Measurements from ENCODE around the gene RTP2. TPM values are rescaled to one million over a fixed set of nuclear protein-coding genes. Genes with fewer than 3 reads are reported as not detected.
A peak's percentile ranks its signal among the peaks of the same experiment; 100 is the strongest.

RTP2 gene
- total RNA-seq, 1 experiment from 2014 or later: not detected

- no peaks in the 10 kb centered on the region for H3K9me3 ChIP-seq (ENCODE audit: control insufficient read depth in 1 of 2, insufficient read depth in 1 of 2, low read depth in 1 of 2, low read length in 2 of 2)
- ChIA-PET POLR2A (no interaction called here), RAD21 (ENCODE audit: low non-redundant PET in 1 of 2, low total read pairs in 2 of 2, uncharacterized antibody in 2 of 2, unreplicated experiment in 2 of 2) (no interaction called here), CTCF (no interaction called here)
- no peak overlapping the region for H2AFZ ChIP-seq (ENCODE audit: low read depth, low read length, poor library complexity, severe bottlenecking)
- no peak overlapping the region for H3K9ac ChIP-seq (ENCODE audit: low read length)
- DNase-seq (ENCODE audit: low read depth, low spot score) (no peak), ATAC-seq (no peak)
- H3K4me2 ChIP-seq (ENCODE audit: low read length): no peak overlapping the region
- H4K20me1 ChIP-seq (ENCODE audit: insufficient read depth): no peaks in the 10 kb centered on the region
- H3K4me3 ChIP-seq (replicated peaks in 1 of 2; ENCODE audit: low read depth in 1 of 2, low read length in 2 of 2): no peak overlapping the region
- H3K27me3 ChIP-seq (ENCODE audit: insufficient read depth, low read length): no peaks in the 10 kb centered on the region
- TF ChIP-seq REST (IDR thresholded peaks at IDR 0.05; ENCODE audit: low read depth) (no peak), ZFX (IDR thresholded peaks at IDR 0.05) (no peak), RAD21 (IDR thresholded peaks at IDR 0.05; ENCODE audit: low read depth) (no peak), ELF1 (IDR thresholded peaks at IDR 0.05; ENCODE audit: borderline replicate concordance, low read depth) (no peak), MAX (IDR thresholded peaks at IDR 0.05) (no peak)
- intact Hi-C loops (cut with micrococcal nuclease): no loop called here
- H3K27ac ChIP-seq (ENCODE audit: low read depth, low read length): no peak overlapping the region
- BruUV-seq (replicated peaks): no TSS peak
- peaks cover 5 to 41% of the 10 kb centered on the region in 2 experiments; a peak in 3 of 4 replicates for H3K36me3 ChIP-seq (ENCODE audit: control insufficient read depth in 1 of 2, insufficient read depth in 2 of 2, low read length in 2 of 2)
- no peaks in the 10 kb centered on the region for H3K9me2 ChIP-seq (ENCODE audit: insufficient read depth)
- H3K4me1 ChIP-seq (ENCODE audit: control insufficient read depth in 1 of 2, insufficient read depth in 2 of 2, low read length in 2 of 2): peaks cover 1 to 2% of the 10 kb centered on the region in 2 experiments; a peak in 2 of 4 replicates
- H3K79me2 ChIP-seq (ENCODE audit: insufficient read depth, low read length): no peaks in the 10 kb centered on the region
Measured at GRCh38 chr3:187725224-187725623, 22.9 kb upstream of the RTP2 start.

- CTCF ChIA-PET: interaction anchor here (1.3 kb wide), 1 partner anchor 18 kb away, joined by 3 read pairs; no protein-coding TSS in a partner anchor
- POLR2A ChIA-PET: no interaction called here
- H3K36me3 ChIP-seq (ENCODE audit: control insufficient read depth in 1 of 2, insufficient read depth in 2 of 2, low read length in 2 of 2): peaks cover 5 to 20% of the 10 kb centered on the region in 2 experiments; a peak in 3 of 4 replicates
Measured at GRCh38 chr3:187722206-187722612, 19.9 kb upstream of the RTP2 start.

More at GRCh38 chr3:187722206-187722612, 19.9 kb upstream of the RTP2 start:
- no peak overlapping the region for H3K9ac ChIP-seq (ENCODE audit: low read length)
- H3K9me3 ChIP-seq (ENCODE audit: control insufficient read depth in 1 of 2, insufficient read depth in 1 of 2, low read depth in 1 of 2, low read length in 2 of 2): no peaks in the 10 kb centered on the region
- H3K4me1 ChIP-seq (ENCODE audit: control insufficient read depth in 1 of 2, insufficient read depth in 2 of 2, low read length in 2 of 2): peaks cover 11 to 13% of the 10 kb centered on the region in 2 experiments; a peak in 3 of 4 replicates
- ATAC-seq: peak; percentile 40; the same call in 1 of the 2 replicates
- no TSS peak for BruUV-seq (replicated peaks)
- intact Hi-C loops (cut with micrococcal nuclease): no loop called here
- no peak overlapping the region for H3K4me3 ChIP-seq (replicated peaks in 1 of 2; ENCODE audit: low read depth in 1 of 2, low read length in 2 of 2)
- H3K27me3 ChIP-seq (ENCODE audit: insufficient read depth, low read length): no peaks in the 10 kb centered on the region
- no peak overlapping the region for H2AFZ ChIP-seq (ENCODE audit: low read depth, low read length, poor library complexity, severe bottlenecking)
- no peak for DNase-seq (ENCODE audit: low read depth, low spot score)
- RAD21 ChIA-PET (ENCODE audit: low non-redundant PET in 1 of 2, low total read pairs in 2 of 2, uncharacterized antibody in 2 of 2, unreplicated experiment in 2 of 2): no interaction called here
- no peaks in the 10 kb centered on the region for H4K20me1 ChIP-seq (ENCODE audit: insufficient read depth)
- H3K79me2 ChIP-seq (ENCODE audit: insufficient read depth, low read length): no peaks in the 10 kb centered on the region
- TF ChIP-seq CBX3 (IDR thresholded peaks at IDR 0.05; ENCODE audit: low read depth) (no peak), CTCF (IDR thresholded peaks at IDR 0.05 in 2 of 3, conservative IDR thresholded peaks at IDR 0.05 in 1 of 3; ENCODE audit: borderline replicate concordance in 1 of 3, insufficient read depth in 1 of 3, low read depth in 2 of 3, low read length in 2 of 3) (peak in 1 of 3 experiments; percentile 12; a peak in 1 of 6 replicates)
- no peak overlapping the region for H3K27ac ChIP-seq (ENCODE audit: low read depth, low read length)
- no peaks in the 10 kb centered on the region for H3K9me2 ChIP-seq (ENCODE audit: insufficient read depth)
- H3K4me2 ChIP-seq (ENCODE audit: low read length): no peak overlapping the region
